NCI-H146 treated with DMSO at 0.1 percent for 48 hours (cell line): ENCODE measurements around the gene ATL1.

Experiments
- DNase-seq: peaks from one replicate; lab custom pipeline; 2025; ENCODE audit not compliant: unreplicated experiment; lab: John Stamatoyannopoulos, UW

ATL1 gene

DNA sequence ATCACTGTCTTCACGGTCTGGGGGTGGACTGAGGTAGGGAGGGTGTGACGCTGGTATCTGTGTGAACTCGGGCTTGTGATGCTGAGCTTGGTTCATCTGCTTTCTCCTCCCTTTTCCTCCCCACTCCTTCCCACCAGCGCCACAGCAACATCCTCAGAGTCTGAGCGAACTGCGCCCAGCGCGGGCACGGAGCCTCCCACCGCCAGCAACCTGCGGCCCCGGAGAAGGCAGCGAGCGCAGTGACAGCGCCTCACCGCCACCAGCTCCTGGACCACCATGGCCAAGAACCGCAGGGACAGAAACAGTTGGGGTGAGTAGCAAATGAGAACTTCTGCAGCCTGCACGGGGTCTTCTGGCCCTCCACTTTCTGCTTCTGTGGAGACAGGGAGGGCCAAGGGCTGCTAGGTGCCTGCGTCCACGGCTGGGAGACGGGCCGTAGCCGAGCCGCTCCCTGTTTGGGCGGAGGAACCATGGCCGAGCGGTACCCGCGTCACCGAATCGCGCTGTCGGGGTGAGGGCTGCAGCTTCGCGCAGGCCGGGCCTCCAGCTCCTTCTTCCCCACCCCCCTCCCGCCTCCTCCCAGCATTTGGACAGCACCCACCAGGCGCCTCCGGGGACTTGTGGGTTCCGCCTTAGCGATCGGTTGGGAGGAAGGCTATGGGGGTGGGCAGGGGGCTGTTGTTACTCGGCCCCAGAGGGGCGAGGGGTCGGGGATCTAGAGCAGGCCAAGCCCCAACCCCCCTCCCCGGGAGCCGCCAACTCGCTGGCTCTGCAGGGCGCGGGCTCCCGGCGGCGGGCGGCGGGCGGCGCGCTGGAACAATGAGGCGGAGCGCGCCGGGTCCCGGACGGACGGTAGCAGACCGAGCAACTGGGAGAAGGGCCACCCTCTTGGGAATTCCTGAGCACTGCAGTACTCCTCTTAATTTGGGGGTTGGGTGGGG lies at the start of gene ATL1:
Gene ATL1, plus strand, starts transcription at position 156 of the 941 bp plus-strand sequence. Its CDS starts 121 bp downstream, at position 277.
- DNase-seq, result peak; percentile 68

DNA sequence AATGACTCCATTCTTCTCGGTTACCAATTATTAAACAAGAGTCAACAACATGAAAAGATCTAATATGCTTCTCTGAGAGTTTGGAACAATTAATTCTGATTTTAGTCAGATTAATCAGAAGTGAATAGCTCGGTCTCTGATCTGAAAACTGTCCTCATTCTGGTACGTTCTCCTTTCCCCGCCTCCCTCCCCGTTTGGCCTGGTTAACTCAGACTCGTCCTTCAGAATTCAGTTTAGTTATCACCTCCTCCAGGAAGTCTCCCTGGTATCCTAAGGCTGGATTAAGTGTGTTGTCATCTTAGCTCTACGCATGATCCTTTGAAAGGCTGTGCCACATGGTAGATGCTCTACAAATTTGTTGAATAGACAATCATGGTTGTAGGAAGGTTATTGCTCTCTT lies 49.8 kb upstream of the ATL1 start:
- DNase-seq, result no peak

DNA sequence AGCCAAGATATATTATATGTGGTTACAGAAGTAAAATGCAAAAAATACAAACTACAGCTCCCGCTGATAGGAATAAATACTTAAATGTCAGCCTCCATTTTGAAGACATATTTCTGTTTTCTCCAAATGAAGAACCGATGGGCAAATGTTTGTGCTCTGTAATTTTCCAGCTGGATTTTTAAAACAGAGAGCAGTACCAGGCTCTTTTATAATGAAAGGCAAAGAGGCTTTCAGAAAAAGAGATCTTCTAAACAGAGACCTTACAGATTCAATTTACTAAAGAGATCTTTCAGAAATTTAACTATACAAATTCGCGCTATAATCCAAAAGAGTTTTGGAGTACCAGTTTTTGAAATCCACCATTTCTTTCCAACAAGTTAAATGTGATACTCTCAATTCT lies 47.5 kb upstream of the ATL1 start:
- DNase-seq, result no peak

- DNase-seq, result no peak
Measured at GRCh38 chr14:50516091-50516490, 43.9 kb upstream of the ATL1 start.

GRCh38 chr14:50520947-50521815 lies 38.8 kb upstream of the ATL1 start:
- DNase-seq, result no peak

DNA sequence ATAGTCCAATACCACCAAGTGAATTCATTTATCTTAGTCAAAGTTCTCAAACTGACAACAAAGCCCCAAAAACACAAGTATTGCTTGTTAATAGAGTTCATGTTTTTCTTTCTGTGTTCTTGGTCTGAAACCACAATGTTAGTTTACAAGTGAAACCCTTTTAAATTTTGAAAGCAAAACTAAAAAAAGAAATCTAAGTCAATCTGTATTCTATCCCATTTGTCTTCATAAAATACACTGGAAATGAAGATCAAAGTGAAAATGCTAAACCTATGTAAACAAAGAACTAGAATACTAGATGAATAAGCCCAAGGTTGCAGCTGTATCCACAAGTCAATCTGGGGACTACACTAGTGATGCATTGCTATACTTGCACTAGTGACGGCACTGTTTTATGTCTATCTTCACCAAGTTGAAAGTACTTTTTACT lies 38.0 kb upstream of the ATL1 start:
- DNase-seq, result no peak

- DNase-seq, result no peak
Measured at GRCh38 chr14:50523271-50524041, 36.5 kb upstream of the ATL1 start.

- DNase-seq, result no peak
Measured at GRCh38 chr14:50524060-50524459, 35.9 kb upstream of the ATL1 start.

DNA sequence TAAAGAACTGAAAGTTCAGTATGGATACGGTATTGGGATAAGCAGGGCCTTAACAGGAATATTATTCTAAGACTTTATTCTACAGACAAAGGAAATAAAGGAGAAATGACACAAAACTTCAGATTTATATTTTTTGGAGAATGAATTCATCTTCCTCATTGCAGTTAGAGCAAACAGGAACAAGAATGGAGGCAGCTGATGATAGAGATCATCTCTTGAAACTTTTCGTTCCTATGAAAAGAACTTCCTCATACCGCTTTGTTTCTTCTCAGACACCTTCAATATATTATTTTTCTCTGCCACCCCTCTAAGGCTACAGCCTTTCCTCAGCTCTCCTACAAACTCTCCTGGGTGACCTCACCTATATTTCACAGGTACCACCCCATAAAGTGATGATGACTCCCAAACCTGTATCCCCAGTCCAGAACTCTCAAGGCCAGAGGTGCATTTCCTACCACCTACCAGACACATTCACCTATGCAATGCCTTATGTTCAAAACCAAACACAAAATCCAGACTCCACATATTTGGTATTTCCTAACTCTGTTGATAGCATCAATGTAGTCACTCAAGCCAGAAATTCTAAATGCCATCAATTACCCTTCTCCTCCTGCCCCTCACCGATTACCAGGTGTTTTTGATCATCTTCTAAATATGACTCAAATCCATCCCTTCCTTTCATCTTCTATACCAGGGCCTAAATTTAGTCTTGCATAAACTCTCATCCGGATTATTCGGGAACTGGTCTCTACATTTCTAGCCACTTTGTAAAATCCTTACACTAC lies 35.0 kb upstream of the ATL1 start:
- no peak for DNase-seq

DNA sequence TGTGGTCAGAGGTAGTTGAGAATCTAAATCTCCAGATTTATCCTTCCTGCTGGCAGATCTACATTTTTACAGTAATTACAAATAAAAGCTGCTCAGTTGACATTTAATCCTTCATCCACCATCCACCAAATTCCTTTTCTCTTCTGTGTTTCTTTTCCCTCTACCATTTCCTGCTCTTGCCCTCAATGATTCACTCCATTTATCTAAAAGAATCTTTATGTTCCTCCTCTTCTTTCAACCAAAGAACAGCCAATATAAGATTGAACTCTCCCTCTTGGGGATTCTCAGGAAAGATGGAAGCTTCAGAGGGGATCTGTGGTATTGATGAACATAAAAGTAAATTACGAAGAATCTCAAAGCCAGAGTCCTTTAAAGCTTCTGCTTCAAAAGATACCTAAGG lies 31.9 kb upstream of the ATL1 start:
- no peak for DNase-seq

DNA sequence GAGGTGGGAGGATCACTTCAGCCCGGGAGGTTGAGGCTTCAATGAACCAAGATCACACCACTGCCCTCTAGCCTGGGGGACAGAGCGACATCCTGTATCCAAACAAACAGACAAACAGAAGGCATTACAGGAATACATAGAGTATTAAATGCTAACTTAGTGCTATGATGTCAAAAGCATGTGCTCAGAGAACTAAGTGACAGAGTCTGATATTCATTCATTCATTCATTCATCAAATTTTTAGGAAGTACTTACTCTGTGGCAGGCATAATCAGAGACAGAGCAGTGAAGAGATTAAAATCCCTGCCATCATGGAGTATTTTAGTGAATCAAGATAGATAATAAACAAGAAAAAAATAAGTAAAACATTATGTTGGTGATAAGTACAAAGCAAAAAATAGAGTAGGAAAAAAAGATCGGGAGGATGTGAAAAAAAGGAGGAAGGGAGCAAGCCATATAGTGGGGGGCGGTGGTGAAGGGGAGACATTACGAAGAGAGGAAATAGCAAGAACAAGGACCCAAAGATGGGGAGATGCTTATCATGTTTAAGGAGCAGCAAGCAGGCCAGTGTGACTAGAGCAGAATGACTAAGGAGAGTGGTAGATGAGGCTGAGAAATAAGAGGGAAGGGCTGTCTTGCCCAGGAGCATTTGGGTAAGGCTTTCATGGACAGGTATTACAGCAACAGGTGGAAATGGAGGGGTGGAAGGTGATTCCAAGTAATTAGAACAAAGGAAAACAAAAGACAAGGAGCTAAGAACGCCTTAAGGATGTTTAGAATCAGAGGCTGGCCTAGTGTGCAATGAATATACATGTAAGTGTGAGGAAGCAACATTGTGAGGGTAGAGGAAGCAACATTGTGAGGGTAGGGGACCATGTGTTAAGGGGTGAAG lies 30.4 kb upstream of the ATL1 start:
- DNase-seq, result no peak

GRCh38 chr14:50530358-50530757 lies 29.6 kb upstream of the ATL1 start:
- DNase-seq, result no peak

DNA sequence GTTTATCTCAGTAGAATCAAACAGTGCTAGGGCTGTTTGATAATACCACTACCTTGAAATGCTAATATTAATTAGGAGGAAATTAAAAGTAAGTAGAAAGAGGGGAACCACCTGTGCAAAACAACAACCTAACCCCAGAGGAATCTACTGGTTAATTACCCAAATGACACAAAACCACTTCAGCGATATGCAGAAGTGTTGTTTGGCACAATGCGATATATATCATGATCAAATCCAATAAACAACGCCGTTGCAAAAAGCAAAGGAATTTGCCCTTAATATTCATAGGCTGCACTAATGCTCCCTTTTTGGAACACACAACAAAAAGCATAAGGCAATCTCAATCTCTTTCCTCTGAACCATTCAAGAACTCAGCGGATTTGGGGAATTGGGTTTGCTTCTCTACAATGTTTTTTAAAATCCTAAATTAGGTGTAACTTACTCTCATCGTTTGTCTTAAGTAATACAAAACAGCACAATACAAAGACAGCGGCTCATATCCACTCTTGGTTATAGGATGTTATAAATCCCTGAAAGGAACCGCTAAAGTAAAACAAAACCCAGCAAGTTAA lies 29.1 kb upstream of the ATL1 start:
- no peak for DNase-seq

DNA sequence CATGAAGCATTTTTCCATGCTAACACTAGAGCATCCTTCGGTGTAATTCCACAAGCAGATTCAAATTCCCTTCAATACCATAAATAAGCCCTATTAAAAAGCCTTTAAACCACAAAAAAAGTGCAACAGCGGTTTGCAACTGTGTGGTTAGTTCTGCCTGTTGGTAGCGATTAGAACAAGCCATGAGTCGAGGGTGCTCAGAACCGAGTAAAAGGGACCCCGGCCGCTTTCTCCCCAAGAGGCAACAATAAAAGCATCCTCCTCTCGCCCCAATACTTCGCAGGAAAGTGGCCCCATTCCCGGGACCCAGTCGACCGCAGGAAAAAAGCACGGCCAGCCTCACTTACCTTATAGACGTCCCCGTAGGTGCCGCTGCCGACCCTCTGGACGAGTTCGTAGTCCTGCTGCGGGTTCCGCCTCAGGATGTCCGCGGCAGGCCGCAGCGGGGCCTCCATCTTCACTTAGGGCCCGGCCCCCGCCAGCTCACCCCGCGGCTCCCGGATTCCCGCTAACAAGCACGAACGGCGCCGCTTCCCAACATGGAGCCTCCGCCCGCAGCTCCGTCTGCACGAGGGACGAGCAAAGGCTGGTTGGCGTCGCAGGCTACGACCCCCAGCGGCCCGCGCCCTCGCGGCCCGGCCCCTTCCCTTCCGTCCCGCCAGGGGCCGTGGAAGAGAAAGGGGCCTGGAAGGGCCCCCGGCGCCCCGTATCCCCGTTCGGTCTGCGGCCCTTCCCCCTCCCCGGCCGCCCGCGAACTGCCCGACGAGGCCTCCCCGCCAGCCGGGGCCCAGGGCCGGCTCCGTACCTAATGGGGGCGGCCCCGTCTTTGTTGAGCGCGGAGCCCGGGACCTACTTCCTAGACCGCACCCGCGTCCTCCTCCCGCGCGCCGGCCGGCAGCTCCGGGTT lies 28.1 kb upstream of the ATL1 start:
- peak; percentile 28 for DNase-seq

DNA sequence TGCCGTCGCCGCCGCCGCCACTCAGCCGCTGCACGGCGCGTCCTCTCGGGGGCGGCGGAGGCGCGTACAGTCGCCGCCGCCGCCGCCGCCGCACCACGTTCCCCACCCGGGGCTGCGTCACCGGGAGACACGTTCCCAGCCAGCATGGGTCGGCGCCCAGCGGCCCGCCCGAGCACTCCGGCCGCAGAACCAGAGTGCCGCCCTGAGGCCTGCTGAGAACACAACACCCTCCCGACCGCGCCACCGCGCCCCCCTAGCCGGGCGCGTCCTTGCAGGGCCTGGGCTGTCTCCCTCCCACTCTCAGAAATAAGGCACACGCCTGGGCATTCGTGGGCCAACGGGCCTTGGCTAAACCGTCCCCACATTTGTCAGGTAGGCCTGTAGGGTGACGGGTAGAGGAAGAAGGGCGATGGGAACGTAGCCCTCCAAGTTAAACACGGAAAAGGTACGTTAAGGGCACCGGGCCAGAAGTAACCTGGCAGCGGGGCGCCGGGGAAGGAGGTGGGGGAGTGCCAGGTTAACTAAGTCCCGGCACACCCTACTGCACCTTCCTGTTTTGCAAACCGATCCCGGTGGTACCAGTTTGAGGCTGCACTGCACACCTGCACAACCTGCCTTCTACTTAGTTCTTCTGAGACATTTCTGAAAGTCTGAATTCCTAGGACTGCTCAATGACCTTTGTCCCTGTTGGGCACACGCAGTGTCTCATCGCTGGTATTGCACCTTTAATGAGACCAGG lies 27.3 kb upstream of the ATL1 start, which contains the start of gene MAP4K5:
Gene MAP4K5, minus strand, starts transcription at position 68 of the 739 bp plus-strand sequence. CDS start 520 bp downstream, outside the sequence.
- DNase-seq, result peak; percentile 63

GRCh38 chr14:50533241-50533705 lies 26.7 kb upstream of the ATL1 start:
- no peak for DNase-seq

DNA sequence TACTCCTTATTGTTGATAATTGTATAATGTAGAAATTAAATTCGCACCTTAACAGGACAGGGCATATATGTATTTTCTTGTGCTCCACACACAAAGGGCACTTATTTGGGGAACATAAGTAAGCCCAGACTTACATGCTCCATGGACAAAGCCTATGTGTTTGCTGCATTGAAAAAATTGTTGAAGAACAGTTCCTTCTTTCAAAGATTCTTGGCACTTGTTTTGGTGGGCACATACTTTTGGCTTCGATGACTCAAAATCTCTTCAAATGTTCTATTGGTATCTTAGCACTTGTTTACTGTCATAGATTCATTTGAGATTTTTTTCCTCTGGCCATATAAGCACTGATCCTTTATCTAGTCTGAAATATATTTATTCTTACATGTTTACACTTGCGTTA lies 26.1 kb upstream of the ATL1 start:
- DNase-seq, result no peak
